GM19328 (cell line): ENCODE measurements around the gene SEMA4D.

Experiments used
- ATAC-seq: cut with Tn5 transposase; IDR thresholded peaks from one replicate; pipeline ENCODE4 v1.9.1; 2021; ENCODE audit warnings: mild to moderate bottlenecking, moderate library complexity; ENCODE audit not compliant: unreplicated experiment

The SEMA4D gene

DNA sequence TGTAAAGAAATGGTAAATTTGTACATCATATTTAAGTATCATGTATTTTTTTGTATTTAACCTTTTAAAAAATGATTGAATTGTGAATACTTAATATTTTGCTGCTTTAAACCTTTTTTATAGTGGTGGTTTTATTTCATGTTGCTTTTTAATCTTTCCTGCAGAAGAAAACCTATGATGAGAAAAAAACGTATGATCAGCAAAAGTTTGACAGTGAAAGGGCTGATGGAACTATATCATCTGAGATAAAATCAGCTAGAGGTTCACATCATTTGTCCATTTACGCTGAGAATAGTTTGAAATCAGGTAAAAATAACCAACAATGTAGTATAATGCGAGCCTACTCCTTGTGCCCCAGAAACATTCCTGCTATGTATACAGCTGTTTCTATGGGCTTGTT lies 172.2 kb downstream of the SEMA4D start:
- ATAC-seq, result no peak

DNA sequence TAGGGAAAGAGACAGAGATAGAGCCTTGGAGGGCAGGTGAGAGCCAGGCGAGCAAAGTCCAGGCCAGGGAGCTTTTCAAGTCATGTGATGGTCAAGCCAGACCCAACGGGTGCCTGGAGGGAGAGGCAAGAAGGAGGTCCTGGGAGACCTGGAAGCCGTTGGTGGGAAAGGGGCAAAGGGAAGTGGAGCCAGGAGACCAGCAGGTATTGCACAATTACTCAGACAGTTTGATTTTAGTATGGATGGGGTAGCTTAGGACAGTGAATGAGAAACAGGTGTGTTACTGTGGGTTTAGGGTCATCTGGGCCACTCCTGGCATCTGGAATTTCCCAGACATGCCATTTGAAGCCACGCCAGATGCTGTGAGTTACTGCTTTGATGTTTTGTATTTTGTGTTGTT lies 174.5 kb downstream of the SEMA4D start:
- no peak for ATAC-seq

DNA sequence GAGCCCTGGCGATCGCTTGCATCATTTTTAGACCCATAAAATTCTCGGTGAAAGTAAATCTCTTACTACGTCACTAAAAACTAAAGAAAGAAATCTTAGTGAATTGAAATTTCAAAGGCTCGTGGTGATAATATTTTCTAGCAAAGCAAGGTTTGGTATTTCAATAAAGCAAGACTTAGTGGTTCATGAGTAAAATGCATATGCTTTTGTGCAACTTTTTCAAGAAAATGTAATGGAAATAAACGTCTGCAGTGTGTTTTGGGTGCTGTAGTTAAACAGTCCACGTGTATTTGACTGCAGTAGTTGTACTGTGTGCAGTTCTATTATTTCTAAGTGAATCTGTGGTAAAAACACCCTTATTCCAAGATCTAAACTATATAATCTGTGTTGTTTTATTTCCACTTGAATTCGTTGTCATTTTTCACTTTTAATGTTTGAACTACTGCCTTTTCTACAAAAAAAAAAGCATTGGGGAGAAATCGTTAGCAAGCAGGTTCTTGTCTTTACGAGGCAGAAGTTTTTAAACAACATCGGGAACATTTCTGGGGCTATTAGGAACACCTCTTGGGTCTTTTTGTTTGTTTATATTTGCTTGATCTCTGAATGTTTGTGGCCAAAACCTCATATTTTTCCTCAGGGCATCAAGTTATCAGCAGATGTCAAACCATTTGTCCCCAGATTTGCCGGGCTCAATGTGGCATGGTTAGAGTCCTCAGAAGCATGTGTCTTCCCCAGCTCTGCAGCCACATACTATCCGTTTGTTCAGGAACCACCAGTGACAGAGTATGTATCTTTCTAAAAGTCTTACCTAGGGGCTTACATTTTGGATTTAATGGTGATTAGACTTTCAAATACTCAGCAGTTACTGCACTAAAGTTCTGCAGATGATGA lies 178.7 kb downstream of the SEMA4D start:
- no peak for ATAC-seq

DNA sequence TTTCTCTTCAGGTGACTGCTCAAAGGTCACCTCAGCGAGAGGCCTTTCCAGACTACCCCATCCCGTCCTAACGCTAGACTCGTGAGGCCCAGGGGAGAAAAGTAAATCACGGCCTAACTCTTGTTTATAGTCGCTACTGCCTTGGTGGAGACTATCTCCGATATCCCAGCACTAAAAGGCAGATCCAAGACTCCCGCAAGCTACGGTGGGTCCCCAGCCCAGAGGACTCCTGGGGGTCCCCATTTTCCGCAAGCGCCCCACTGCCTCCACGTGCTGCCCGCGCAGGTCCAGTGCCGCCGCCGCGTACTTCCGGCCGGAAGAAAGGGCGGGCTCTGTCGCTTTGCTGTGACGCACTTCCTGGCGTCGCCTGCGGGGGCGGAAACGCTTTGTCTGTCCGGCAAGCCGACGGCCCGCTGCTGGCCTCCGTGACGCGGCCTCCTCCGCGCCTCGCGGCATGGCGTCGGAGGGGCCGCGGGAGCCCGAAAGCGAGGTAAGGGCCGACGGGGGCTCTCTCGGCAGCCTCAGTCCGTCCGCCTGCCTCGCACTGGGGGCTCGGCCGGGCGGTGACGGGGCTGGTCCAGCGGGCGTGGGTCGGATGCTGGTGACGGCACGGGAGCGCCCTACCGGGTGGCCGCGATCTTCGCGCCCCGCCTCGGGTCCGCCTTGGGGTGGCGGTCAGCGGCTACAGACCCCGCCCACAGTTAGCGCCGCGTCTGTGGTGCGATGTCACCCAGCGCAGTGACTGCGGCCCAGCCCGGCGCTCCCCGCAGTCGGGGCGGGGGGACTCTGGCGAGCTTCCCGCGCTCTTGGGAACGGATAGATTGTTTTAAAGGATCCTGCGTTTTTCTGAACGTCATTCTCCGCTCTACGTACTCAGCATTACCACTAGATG lies 179.5 kb downstream of the SEMA4D start, which contains the start of gene SECISBP2:
Gene SECISBP2, plus strand, starts transcription at position 378 of the 892 bp plus-strand sequence. Its CDS starts 77 bp downstream, at position 455.
- peak; percentile 89 for ATAC-seq

DNA sequence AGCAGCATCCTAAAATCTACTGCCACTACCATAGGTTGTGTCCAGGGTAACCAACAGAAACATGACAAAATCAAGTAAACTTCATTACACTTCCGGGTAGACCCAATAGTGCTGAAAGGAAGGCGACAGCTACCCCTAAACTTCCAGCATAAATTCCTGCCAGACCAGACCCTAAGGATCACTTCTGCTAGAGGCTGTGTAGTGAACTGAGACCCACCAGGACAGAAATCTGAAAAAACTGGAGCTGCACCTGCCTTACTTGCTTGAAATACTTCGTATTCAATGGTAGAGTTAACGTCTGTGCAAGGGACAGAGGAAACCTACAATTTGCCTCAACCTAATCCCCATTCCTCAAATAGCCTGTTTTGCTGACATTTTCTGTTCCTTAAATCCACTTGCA lies 180.6 kb downstream of the SEMA4D start:
- ATAC-seq, result no peak

DNA sequence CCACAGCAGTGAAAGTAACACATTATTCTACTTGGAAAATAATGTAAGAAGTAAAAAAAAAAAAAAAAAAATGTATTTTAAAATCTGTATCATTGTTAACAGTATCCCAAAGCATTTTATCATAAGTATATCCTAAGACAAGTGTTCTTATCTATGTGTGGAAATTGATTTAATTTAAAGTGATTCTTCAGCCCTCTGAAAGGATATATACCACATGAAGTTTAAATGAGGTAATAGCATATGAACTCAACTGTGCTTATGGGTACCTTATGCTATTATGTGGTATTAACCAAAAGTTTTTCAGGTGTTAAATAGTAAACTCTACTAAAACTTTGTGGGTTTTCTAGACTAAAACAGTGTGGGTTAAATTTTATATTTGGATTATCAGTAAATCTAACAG lies 182.4 kb downstream of the SEMA4D start:
- no peak for ATAC-seq

DNA sequence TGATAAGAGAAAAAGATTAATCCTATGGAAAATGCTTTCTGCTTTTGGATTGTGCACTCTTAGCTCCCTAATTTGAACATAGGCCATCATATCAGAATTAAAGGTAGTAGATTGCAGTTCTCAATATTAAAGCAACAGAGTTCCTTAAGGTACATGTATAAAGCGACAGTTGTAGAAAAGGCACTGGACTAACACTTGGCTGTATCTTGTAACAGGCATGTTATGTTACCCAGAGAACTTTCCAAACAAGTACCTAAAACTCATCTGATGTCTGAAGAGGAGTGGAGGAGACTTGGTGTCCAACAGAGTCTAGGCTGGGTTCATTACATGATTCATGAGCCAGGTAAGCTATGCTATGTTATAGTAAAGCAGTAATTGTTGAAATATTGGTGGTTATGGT lies 183.0 kb downstream of the SEMA4D start:
- no peak for ATAC-seq

DNA sequence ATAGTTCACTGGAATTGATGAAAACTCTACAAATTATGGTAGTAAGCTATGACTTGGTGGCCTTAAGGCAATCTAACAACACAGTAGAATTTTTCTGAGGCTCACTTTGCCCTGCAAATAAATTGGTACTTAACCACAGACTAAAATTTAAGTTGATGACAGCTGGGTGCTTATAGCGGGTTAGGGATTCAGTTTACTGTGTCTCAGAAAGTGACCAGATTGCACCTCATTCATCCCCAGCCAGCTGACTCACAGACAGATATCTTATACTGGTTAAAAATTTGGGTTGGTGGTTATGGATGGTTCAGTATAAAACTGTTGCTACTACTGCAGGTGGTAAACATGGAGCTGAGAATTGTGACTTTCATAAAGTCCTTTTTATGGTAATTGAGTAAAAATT lies 184.1 kb downstream of the SEMA4D start:
- ATAC-seq, result no peak

DNA sequence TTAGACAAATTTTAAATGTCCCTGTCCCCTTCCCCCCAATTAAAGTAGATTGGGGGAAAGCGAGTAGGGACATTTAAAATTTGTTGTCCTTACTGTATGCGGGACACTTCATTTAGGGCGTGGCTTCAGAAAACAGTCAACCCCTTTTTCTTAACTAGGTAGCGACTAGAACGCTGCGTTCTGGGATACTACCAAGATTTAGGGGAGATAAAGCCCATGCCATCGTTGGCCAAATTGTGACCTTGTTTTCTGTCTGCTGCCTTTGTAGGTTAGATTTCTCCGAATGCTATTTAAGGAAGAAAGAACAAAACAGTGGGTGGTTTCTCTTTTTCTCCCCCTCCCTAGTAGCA lies 185.7 kb downstream of the SEMA4D start:
- ATAC-seq, result no peak

DNA sequence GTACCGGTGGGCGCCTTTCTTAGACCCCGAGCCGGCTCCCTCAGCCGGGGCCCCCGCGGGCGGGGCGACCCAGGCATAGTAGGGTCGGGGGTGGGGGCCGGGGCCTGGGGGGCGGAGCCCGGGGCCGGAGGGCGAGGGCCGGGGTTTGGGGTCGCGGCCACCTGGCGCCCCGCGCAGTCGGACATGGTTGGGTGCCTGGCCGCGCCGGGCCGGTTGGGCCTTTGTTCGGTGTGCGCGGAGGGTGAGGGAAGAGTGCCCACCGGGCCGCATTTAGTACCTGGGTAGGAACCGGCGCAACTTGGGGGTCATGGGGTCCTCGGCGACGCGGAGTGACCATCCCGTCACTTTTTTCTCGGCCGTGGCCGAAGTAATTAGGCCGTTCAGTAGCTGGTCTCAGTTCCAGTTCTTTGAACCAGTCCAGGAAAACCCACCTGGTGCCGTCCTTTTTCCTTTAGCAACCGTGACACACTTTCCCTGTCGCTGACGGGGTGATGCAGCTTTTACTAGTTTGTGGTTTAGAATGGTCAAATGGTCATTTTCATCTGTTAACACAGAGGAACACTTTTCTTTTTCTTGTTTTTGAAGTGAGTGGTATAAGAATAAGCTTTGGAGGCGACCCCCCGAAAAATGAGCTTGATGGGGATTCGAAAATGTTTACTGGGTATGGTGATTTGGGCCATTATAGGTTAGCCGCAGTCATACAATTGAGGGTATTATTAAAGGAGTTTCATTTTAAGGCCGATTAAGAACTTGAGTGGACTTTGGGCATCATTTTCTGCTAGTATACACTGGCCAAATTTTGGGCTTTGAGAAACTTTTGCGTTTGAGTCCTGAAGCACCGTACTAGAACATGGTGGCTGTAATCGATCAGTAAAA lies 186.3 kb downstream of the SEMA4D start:
- no peak for ATAC-seq
